HepG2 (cell line): ENCODE data around the gene PEMT. TPM values are rescaled to one million over a fixed set of nuclear protein-coding genes. Genes with fewer than 3 reads are reported as not detected.

Experiments used
- ATF7 ChIP-seq, 2 experiments: fragments of 450-650 bp in 1 of 2; sonication (generic) in 1 of 2; formaldehyde crosslinking in 1 of 2; IDR thresholded peaks; 2 replicates each; pipeline versions ENCODE4 v1.4.0 to v1.6.1; 2016 to 2020; ENCODE audit warnings: antibody characterized with exemption in 1 of 2, mild to moderate bottlenecking in 1 of 2, missing genetic modification reagents in 1 of 2
- GLMP ChIP-seq: sonication (generic); formaldehyde crosslinking; IDR thresholded peaks from 2 replicates; pipeline ENCODE4 v1.9.0; 2021; ENCODE audit warnings: missing genetic modification reagents, mild to moderate bottlenecking, borderline replicate concordance
- GMEB1 ChIP-seq: sonication (generic); formaldehyde crosslinking; IDR thresholded peaks from 2 replicates; pipeline ENCODE4 v1.5.1; 2020; ENCODE audit warnings: missing genetic modification reagents, mild to moderate bottlenecking, borderline replicate concordance
- NCOA1 ChIP-seq: sonication (generic); formaldehyde crosslinking; IDR thresholded peaks from 2 replicates; pipeline ENCODE4 v1.9.0; 2021; ENCODE audit warnings: missing genetic modification reagents
- PBX3 ChIP-seq: sonication (generic); formaldehyde crosslinking; IDR thresholded peaks from 2 replicates; pipeline ENCODE4 v1.8.1; 2023; ENCODE audit warnings: missing genetic modification reagents, inconsistent platforms, borderline replicate concordance
- PLSCR1 ChIP-seq: sonication (generic); formaldehyde crosslinking; IDR thresholded peaks from 2 replicates; pipeline ENCODE4 v1.5.0; 2020; ENCODE audit warnings: missing genetic modification reagents, mild to moderate bottlenecking, borderline replicate concordance
- RCOR2 ChIP-seq: IDR thresholded peaks from 2 replicates; pipeline ENCODE4 v1.6.1; 2016; ENCODE audit warnings: missing biosample characterization, missing genetic modification reagents
- SRSF9 ChIP-seq: fragments of 200-400 bp; formaldehyde crosslinking; IDR thresholded peaks from 2 replicates; pipeline ENCODE4 v1.6.1; 2018; ENCODE audit warnings: borderline replicate concordance, mild to moderate bottlenecking, low read depth, low read length; ENCODE audit not compliant: insufficient read depth, poor library complexity, severe bottlenecking
- TAF1 ChIP-seq: sonication (generic); formaldehyde crosslinking; IDR thresholded peaks from 2 replicates; pipeline ENCODE4 v1.4.0; 2020; ENCODE audit warnings: missing genetic modification reagents
- ZBTB33 ChIP-seq: sonication (generic); formaldehyde crosslinking; IDR thresholded peaks from 2 replicates; pipeline ENCODE4 v1.4.0; 2020; ENCODE audit warnings: missing genetic modification reagents
- ZFP36L1 ChIP-seq: sonication (generic); formaldehyde crosslinking; IDR thresholded peaks from 2 replicates; pipeline ENCODE4 v1.8.0; 2022; ENCODE audit warnings: mild to moderate bottlenecking, missing genetic modification reagents, moderate library complexity
- ZFYVE20 ChIP-seq: sonication (generic); formaldehyde crosslinking; IDR thresholded peaks from 2 replicates; pipeline ENCODE4 v1.8.0; 2023; ENCODE audit warnings: low read depth, mild to moderate bottlenecking, moderate library complexity, missing genetic modification reagents, borderline replicate concordance
- ZNF138 ChIP-seq: sonication (generic); formaldehyde crosslinking; IDR thresholded peaks from 2 replicates; pipeline ENCODE4 v1.5.0; 2020; ENCODE audit warnings: mild to moderate bottlenecking, low read depth, missing genetic modification reagents
- ZNF256 ChIP-seq: sonication (generic); formaldehyde crosslinking; conservative IDR thresholded peaks from 2 replicates; pipeline ENCODE4 v1.4.0; 2020; ENCODE audit warnings: missing genetic modification reagents
- ZNF670 ChIP-seq: sonication (generic); formaldehyde crosslinking; IDR thresholded peaks from 2 replicates; pipeline ENCODE4 v1.8.0; 2022; ENCODE audit warnings: mild to moderate bottlenecking, missing genetic modification reagents, borderline replicate concordance
- ZNF800 ChIP-seq: sonication (generic); formaldehyde crosslinking; IDR thresholded peaks from 2 replicates; pipeline ENCODE4 v1.4.0; 2020; ENCODE audit warnings: missing genetic modification reagents
- polyA plus RNA-seq, 8 experiments: library from polyadenylated mRNA; depleted of rRNA in 3 of 8; stranded (reverse) in 7 of 8; unstranded in 1 of 8; fragments of >200 nt; fragmentation: Illumina TruSeq in 4 of 8; extraction: Trizol in 4 of 8; gene quantifications; 2 replicates each; pipeline versions ENCODE4 v1.2.1 to v1.2.3, GENCODE V29; 2011 to 2016; ENCODE audit warnings: low read depth in 4 of 8, missing spikeins in 1 of 8, mixed read lengths in 1 of 8; ENCODE audit not compliant: insufficient read depth in 1 of 8
- total RNA-seq, 5 experiments: library from RNA; depleted of rRNA; stranded (reverse); fragments of >200 nt; fragmentation: Illumina TruSeq; extraction: Trizol; gene quantifications; 2 replicates each; pipeline ENCODE4 v1.2.3, GENCODE V29; 2016; ENCODE audit warnings: low read depth in 1 of 5
- TF ChIP-seq, protein P1 (sequence below): sonication (generic); formaldehyde crosslinking; IDR thresholded peaks from 2 replicates; pipeline ENCODE4 v1.5.0; 2020; ENCODE audit warnings: mild to moderate bottlenecking, low read depth, missing genetic modification reagents, borderline replicate concordance

Gene PEMT
- total and polyA plus RNA-seq, 2 of the 13 experiments (the other 11 are each of a cell fraction or from before 2014, with no cell fraction given): 31.7 to 43.6 TPM

- no peak for TF ChIP-seq ZBTB33 (CRISPR knock-in tag)
- TF ChIP-seq GMEB1 (CRISPR knock-in tag): peak; percentile 21; the same call in 1 of the 2 replicates
- TF ChIP-seq TAF1 (CRISPR knock-in tag): peak; percentile 66
- TF ChIP-seq ZNF800 (CRISPR knock-in tag): no peak
- TF ChIP-seq, protein P1, sequence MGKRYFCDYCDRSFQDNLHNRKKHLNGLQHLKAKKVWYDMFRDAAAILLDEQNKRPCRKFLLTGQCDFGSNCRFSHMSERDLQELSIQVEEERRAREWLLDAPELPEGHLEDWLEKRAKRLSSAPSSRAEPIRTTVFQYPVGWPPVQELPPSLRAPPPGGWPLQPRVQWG (CRISPR knock-in tag): no peak
- no peak for TF ChIP-seq ZNF138 (CRISPR knock-in tag)
- TF ChIP-seq SRSF9: no peak
- TF ChIP-seq ZFP36L1 (CRISPR knock-in tag): 0 out of 2 replicates have a peak, but pooled peaks have one; percentile 63
- no peak for TF ChIP-seq ZNF256 (CRISPR knock-in tag)
- TF ChIP-seq PBX3 (CRISPR knock-in tag): no peak
- TF ChIP-seq ZNF670 (CRISPR knock-in tag): 0 out of 2 replicates have a peak, but pooled peaks have one; percentile 13
- TF ChIP-seq PLSCR1 (CRISPR knock-in tag): no peak
- TF ChIP-seq ATF7 (IDR thresholded peaks at IDR 0.05): no peak
- no peak for TF ChIP-seq ATF7 (CRISPR knock-in tag; IDR thresholded peaks at IDR 0.05)
- no peak for TF ChIP-seq GLMP (CRISPR knock-in tag)
- TF ChIP-seq NCOA1 (CRISPR knock-in tag): no peak
- no peak for TF ChIP-seq RCOR2 (CRISPR knock-in tag)
- TF ChIP-seq ZFYVE20 (CRISPR knock-in tag): no peak
Measured at GRCh38 chr17:17496189-17497064, 95.1 kb downstream of the PEMT start, which contains the start of gene RASD1 (continued).
